RCC 7860 (cell line): Measurements from ENCODE around the gene RNF135.
"Not testable (repeated sequence)": the region's sequence is repeated elsewhere in the genome, so short reads cannot be mapped to it uniquely, and the experiment has no call there.

Experiments used
- DNase-seq: peaks from one replicate; pipeline ENCODE4 v3.0.0-alpha.2; 2015; ENCODE audit warnings: low spot score
- FAIRE-seq: peaks from 2 replicates; lab custom pipeline; 2012; peaks lifted over from hg19 to GRCh38; lab: Jason Lieb, UNC

The RNF135 gene

DNA sequence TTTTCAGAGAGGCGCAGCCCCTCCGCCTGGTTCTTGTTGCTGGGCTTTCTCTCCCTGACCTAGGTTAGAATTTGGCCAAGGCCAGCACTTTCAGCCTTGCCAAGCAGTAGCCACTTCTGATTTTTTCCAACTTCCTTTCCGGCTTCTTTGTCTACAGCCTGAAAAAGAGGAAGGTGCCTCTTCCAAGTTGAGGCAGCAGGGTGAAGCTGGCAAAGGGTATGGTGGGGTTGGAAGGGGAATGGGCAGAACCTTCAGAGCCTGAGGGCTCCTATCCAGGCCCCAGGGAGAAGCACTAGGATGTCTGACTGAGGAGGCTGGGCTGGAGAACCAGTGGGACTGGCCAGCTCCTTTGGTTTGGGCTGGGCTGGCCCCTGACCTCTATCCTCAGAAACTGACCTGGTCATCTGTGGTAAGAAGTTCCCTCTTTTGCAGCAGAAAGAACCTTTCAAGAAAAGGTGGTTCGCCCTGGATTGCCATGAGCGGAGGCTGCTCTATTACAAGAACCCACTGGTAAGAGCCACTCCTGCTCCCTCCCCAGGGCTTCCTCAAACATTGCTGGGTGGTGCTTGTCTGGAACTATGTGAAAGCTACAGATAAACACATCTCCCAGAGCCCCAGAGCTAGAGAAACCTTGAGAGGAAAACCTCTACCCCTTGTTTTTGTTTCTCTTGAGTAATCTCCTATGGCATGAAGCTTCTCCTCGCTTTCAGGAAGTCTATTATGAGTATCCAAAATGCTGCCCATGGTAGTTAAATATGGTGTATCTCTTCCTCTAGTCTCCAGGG lies 16.6 kb upstream of the RNF135 start:
- no peak for FAIRE-seq

DNA sequence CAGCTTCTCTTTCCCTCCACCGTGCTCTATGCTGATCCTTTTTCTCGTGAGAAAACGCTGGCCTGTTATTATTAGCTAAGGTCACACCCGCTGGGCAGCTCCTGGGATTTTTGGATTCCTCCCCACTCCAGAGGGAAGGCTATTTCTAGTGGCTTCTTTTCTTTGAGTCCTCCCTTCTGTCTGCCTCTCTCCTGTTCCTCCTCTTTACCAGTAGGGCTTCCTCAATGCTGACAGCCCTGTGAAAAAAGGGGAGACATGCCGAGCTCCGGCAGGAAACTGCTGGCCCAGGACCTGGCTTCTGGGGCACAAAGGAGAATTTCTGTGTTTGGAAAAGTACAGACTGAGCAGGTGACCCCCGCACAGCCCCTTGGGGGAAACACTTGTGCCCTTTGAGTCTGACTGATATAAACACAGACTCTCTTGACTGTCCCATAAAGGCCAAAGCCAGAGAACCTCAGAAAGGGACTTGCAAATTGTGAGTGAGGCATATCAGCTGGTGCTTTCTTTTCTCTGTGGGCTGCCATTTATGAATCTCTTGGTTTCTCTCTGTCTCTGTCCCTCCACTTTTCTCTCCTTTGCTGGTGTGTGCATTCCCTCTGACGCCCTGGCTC lies 14.0 kb upstream of the RNF135 start:
- no peak for DNase-seq
- no peak for FAIRE-seq

More for the DNA sequence above, 16.6 kb upstream of the RNF135 start:
- DNase-seq = no peak

DNA sequence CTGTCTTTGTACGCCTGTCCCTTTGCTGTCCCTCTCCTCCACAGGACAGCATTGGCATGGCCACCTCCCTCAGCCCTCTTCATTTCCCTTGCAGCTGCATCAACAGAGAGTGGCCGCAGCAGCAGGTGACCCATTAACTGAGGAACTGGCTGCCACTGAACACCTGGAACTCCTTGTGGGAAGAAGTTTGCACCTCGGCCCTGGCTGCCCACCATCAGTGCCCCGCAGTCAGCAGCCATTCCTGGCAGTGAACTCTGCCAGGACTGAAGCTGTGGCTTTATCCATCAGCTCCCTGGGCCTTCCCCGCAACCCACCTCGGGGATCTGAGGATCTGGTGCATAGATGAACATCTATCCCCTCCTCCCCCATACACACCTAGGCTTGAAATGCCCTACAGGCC lies 13.1 kb upstream of the RNF135 start:
- no peak for FAIRE-seq
- DNase-seq = no peak

DNA sequence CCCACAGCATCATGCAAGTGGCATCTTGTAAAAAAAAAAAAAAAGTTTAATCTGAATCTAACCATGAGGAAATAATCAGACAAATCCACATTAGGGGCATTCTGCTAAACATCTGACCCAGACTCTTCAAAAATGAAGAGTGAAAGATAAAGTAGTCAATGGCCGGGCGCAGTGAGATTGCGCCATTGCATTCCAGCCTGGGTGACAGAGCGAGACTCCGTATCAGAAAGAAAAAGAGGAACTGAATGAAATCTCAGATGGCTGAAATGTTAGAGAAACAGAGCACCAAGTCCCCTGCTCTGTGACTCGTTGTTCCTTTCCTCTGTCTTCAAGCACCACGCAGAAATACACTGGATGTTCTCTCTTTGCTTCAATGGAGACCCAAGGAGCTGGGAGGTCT lies 12.7 kb upstream of the RNF135 start:
- FAIRE-seq (no peak), DNase-seq (no peak)

DNA sequence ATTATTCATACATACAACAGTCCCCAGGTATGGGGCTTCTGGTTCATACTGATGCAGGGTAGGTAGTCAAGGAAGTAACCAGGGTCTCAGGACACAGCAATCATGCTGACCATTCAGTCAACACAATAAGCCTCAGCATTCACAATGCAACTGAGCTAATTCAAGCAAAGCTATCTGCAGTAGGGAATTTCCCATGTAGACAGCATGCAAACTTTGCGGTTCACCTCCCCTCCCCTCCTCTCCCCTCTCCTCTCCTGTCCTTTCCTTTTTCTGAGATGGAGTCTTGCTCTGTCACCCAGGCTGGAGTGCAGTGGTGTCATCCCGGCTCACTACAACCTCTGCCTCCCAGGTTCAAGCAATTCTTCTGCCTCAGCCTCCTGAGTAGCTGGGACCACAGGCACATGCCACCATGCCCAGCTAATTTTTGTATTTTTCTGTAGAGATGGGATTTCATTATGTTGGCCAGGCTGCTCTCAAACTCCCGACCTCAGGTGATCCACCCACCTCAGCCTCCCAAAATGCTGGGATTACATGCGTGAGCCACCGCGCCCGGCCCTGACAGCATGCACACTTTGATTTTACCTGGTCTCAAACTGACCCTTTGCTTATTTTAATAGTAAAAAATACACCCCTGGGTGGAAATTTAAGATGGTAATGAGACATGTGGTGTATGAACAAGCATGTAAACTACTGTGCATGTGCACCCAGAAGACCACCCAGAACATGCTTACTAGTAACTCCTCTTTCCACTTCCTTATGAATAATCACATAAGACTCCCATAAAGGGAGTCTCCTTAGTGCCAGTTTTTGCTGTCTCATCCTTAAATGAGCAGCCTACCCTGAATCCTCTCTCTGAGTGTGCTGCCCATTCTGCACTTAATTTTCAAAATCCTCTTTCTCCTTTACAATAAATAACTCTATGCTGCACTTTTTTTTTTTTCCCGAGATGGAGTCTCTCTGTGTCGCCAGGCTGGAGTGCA lies 9.3 kb upstream of the RNF135 start:
- DNase-seq (peak; percentile 92), FAIRE-seq (peak; percentile 91)

DNA sequence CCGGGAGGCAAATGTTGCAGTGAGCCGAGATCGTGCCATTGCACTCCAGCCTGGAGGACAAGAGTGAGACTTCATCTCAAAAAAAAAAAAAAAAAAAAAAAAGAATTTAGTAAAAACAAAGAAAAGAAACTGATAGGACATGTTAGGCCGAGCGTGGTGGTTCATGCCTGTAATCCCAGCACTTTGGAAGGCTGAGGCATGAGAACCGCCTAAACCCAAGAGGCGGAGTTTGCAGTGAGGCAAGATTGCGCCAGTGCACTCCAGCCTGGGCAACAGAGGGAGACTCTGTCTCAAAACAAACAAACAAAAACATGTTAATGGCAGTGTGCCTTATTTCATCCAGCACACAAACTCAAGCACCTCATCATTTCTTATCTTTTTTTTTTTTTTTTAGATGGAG lies 6.5 kb upstream of the RNF135 start:
- not testable (repeated sequence) for DNase-seq, FAIRE-seq

DNA sequence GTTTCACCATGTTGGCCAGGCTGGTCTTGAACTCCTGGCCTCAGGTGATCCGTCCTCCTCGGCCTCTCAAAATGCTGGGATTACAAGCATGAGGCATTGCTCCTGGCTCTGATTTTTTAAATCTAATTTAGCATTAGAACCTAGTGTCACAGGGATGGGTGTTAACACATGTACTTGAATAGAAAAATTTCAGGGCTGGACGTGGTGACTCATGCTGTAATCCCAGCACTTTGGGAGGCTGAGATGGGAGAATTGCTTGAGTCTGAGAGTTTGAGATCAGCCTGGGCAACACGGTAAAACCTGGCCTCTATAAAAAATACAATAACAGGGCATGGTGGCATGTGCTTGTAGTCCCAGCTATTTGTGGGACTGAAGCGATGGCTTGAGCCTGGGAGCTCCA lies 6.0 kb upstream of the RNF135 start:
- FAIRE-seq = no peak
- peak; percentile 12 for DNase-seq

DNA sequence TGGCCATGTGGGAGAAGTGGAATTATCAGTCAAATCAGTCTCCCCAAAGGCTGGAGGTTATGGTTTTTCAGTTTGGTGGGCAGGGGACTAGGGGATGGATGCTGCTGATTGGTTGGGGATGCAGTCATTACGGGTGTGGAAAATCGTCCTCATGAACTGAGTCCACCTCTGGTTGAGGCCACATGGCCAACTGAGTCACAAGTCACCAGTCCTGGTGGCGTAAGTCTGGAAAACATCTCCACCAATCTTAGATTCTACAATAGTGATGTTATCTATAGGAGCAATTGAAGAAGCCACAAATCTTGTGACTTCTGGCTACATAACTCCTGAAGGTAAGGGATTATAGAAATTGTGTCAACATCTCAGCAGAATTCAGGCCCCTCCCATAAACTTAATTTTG lies 5.2 kb upstream of the RNF135 start:
- FAIRE-seq = no peak
- no peak for DNase-seq

DNA sequence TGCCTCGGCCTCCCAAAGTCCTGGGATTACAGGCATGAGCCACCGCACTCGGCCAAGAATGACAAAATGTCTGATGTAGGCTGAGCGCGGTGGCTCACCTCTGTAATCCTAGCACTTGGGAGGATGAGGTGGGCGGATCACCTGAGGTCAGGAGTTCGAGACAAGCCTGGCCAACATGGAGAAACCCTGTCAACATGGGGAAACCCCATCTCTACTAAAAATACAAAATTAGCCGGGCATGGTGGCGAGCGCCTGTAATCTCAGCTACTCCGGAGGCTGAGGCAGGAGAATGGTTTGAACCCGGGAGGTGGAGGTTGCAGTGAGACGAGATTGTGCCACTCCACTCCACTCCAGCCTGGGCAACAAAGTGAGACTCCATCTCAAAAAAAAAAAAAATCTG lies 2.9 kb upstream of the RNF135 start:
- not testable (repeated sequence) for FAIRE-seq

DNA sequence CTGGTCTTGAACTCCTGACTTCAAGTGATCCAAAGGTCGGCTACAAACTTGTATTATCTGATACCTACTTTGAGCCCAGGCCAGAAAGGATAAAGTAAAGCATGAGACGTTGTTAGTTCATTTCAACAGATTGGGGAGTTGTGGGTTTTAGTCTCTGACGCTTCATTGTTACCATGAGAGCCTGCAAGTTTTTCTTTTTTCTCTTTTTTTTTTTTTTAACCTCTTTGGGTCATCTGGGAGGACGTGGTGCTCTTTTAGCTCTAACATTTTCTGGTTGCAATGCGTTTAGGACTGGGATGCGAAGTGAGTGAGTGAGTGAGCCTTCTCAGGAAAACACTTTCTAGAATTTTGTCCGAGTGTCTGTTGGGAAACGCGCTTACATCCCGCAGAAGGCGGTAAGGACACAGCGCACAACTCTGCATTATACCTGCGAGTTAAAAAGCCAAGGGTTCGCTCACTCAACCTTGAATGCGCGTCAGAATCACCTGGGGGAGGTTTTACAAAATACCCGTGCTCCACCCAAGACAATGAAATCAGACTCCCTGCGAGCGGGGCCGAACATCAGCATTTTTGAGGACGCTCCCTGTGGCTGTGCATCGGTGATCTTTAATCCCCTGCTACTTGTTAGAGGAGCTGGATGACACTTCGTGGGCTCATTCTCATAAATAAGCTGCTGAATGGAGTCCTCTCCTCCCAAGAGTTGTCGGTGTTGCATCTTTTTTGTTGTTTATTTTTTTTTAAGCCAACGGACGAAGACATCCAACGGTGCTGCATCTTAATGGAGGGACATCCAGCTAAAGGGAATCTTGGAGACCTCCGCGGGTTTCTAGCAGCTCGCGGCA lies 629 bp upstream of the RNF135 start:
- no peak for DNase-seq
- FAIRE-seq = no peak

More for the DNA sequence above, 2.9 kb upstream of the RNF135 start:
- DNase-seq = not testable (repeated sequence)

DNA sequence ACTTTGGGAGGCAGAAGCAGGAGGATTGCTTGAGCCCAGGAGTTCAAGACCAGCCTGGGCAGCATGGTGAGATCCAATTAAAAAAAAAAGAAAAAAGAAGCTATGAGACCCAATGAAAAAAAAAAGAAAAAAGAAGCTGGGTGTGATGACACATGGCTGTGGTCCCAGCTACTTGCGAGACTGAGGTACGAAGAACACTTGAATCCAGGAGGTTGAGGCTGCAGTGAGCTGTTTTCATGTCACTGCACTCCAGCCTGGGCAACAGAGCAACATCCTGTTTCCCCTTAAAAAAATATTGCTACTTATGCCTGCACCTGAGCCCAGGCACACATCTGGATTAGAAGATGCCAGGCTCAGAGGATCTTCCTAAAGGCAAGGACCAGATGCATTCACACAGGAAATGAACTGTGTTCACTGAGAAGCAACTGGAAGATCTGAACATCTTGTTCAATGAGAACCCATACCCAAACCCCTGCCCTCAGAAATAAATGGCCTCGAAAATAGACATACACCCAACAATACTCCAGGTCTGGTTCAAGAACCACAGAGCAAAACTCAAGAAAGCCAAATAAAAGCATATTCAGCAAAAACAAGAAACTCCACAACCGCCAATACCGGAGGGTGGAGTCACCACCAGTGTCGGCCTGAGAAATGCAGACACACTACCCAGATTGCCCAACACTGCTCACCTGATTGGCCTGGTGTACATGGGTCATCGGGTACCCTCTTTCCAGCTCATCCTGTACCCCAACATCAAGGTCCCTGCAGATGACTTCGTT lies 4.4 kb downstream of the RNF135 start:
- no peak for DNase-seq
- no peak for FAIRE-seq

DNA sequence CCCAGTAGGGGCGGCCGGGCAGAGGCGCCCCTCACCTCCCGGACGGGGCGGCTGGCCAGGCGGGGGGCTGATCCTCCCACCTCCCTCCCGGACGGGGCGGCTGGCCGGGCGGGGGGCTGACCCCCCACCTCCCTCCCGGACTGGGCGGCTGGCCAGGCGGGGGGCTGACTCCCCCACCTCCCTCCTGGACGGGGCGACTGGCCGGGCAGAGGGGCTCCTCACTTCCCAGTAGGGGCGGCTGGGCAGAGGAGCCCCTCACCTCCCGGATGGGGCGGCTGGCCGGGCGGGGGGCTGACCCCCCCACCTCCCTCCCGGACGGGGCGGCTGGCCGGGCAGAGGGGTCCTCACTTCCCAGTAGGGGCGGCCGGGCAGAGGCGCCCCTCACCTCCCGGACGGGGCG lies 9.1 kb downstream of the RNF135 start:
- DNase-seq, FAIRE-seq: not testable (repeated sequence)

DNA sequence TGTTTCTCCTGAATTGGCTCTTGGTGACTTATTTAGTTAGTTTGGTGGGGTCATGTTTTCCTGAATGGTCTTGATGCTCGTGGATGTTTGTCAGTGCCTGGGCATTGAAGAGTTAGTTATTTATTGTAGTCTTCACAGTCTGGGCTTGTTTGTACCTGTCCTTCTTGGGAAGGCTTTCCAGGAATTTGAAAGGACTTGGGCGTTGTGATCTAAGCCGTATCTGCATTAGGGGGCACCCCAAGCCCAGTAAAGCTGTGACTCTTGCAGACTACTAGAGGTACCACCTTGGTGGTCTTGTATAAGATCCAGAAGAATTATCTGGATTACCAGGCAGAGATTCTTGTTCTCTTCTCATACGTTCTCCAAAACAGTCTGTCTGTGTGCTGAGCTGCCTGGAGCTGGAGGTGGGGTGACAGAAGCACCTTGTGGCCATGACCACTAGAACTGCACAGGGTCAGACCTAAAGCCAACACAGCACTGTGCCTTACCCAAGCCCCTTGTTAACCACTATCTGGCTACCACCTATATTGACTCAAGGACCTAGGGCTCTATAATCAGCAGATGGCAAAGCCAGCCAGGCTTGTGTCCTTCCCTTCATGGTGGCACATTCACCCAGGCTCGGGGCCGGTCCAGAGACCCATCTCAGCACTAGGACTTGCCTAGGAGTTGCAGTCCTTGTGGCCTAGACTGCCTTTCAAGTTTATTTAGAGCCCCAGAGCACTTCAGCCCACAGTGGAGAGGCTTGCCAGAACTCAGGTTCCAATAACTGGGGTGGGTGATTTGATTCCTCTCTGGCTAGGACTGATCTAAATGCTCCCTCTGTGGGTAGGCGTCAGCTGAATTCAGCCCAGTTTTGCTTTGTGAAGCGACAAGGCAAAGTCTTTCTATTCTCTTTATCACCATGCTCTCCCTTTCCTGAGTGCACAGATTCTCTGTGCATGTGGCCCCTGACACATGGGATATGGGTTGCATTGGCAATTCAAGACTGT lies 11.0 kb downstream of the RNF135 start:
- FAIRE-seq (no peak), DNase-seq (no peak)

DNA sequence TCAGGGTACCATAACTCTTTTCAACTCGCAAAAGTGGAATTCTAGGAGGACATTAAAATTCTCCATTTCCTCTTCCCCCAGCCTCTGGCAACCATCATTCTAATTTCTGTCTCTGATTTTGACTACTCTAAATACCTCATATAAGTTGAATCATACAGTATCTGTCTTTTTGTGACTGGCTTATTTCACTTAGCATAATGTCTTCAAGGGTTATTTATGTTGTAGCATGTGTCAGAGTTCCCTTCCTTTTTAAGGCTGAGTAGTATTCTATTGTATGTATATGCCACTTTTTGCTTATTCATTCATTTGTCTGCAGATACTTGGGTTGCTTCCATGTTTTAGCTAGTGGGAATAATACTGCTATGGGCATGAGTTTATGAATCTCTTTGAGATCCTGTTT lies 12.0 kb downstream of the RNF135 start:
- DNase-seq (no peak), FAIRE-seq (no peak)

DNA sequence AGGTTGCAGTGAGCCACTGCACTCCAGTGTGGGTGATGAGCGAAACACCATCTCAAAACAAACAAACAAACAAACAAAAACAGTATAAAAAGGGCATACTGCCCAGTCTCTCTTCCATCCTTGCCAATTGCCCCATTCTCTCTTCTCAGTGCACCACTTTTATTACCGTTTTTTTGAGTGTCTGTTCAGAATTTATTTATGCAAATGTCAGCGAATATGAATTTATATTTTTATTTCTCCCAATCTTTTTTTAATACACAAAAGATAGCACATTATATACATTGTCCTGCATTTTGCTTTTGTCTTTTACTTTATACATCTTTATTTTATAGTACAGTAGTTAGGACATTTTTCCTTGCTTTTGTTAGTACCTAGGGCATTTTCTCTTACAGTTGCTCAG lies 19.6 kb downstream of the RNF135 start:
- DNase-seq = no peak

DNA sequence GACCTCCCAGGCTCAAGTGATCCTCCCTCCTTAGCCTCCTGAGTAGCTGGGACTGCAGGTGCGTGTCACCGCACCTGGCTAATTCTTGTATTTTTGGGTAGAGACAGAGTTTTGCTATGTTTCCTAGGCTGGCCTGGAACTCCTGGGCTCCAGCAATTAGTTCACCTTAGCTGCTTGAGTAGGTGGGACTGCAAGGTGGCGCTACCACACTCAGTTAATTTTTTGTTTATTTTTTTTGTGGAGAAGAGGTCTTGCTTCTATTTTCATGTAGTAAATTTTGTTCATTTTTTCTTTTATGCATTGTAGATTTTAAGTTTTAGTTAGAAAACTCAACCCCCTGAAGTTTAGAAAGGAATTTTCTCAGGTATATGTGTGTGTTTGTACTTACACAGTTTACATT lies 21.7 kb downstream of the RNF135 start:
- DNase-seq (no peak), FAIRE-seq (no peak)

More for the DNA sequence above, 19.6 kb downstream of the RNF135 start:
- FAIRE-seq = no peak

DNA sequence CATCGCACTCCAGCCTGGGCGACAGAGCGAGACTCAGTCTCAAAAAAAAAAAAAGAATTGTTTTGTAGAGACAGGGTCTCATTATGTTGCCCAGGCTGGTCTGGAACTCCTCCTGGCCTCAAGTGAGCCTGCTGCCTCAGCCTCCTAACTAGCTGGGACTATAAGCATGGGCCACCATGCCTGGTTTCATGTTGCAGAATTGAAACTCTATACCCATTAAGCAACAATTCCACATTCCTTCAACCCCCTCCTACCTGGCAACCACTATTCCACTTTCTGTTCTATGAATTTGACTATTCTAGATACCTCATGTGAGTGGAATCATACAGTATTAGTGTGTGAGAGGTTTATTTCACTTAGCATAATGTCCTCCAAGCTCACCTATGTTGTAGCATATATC lies 24.5 kb downstream of the RNF135 start:
- DNase-seq (no peak), FAIRE-seq (no peak)

DNA sequence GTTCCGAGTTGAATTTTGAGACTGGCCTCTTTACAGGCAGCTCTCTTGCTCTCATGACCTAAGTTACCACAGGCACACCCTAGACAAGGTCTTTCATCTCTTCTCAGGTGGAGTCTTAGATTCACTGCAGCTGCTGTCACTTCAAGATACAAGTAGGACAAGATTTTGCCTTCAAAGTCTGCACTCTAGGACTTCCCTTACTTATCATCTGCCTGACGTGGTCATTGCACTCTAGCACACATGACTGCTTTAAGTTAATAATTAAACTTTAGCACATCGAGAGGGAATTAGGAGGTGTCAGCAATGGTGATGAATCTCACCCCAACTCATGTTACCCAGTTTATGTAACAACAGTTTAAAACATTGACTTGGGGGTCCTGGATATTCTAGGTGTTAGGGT lies 25.6 kb downstream of the RNF135 start:
- FAIRE-seq (no peak), DNase-seq (peak; percentile 46)
